ENCODE measurements around the gene POU6F1.

DNA sequence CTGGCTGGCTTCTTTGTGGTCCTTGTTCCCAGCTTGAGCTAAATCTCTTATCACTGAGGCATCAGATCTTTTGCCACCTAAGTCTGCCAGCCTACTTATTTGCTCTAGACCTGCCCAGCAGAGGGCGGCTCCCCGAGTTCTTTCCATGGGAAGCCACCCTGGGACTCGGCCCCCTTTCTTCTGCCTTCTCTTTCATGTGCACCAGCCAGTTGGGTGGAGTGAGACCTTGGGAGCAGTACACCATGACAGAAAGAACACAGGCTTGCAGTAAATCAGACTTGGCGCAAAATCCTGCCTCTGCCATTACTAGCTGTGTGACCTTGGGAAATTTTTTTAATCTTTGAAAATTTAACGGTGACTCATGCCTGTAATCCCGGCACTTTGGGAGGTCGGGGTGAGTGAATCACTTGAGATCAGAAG is 44.9 kb upstream of the POU6F1 start:
- TF ChIP-seq, protein P1, sequence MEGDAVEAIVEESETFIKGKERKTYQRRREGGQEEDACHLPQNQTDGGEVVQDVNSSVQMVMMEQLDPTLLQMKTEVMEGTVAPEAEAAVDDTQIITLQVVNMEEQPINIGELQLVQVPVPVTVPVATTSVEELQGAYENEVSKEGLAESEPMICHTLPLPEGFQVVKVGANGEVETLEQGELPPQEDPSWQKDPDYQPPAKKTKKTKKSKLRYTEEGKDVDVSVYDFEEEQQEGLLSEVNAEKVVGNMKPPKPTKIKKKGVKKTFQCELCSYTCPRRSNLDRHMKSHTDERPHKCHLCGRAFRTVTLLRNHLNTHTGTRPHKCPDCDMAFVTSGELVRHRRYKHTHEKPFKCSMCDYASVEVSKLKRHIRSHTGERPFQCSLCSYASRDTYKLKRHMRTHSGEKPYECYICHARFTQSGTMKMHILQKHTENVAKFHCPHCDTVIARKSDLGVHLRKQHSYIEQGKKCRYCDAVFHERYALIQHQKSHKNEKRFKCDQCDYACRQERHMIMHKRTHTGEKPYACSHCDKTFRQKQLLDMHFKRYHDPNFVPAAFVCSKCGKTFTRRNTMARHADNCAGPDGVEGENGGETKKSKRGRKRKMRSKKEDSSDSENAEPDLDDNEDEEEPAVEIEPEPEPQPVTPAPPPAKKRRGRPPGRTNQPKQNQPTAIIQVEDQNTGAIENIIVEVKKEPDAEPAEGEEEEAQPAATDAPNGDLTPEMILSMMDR (IDR thresholded peaks at IDR 0.05) = peak in 1 of 4 experiments; percentile 15
- no peak for TF ChIP-seq POLR2A (IDR thresholded peaks at IDR 0.05)
